Stomach (tissue), 9 donors: Measurements from ENCODE around the gene FANCC. TPM values are rescaled to one million over a fixed set of nuclear protein-coding genes. Genes with fewer than 3 reads are reported as not detected.

Experiments
- DNase-seq, 2 donors: peaks; one replicate each; pipeline versions ENCODE4 v3.0.0 to v3.0.0-alpha.2; 2013 to 2019
- H3K27ac ChIP-seq, 5 donors: fragments of 200-600 bp in 4 of 5; sonication (generic) in 4 of 5; one replicate each; pipeline ENCODE4 v1.5.1; 2013 to 2019; ENCODE audit warnings: mild to moderate bottlenecking in 1 of 5, moderate library complexity in 1 of 5
- H3K27me3 ChIP-seq, 3 donors: fragments of 200-600 bp; sonication (generic); one replicate each; pipeline ENCODE4 v1.5.1; 2017 to 2019; ENCODE audit warnings: mixed run types in 1 of 3
- H3K36me3 ChIP-seq, 4 donors: fragments of 200-600 bp; sonication (generic); 1 replicate in 3 of 4; 2 replicates in 1 of 4; pipeline ENCODE4 v1.5.1; 2016 to 2019
- H3K4me1 ChIP-seq, 4 donors: fragments of 200-600 bp; sonication (generic); one replicate each; pipeline ENCODE4 v1.5.1; 2016 to 2019
- H3K4me3 ChIP-seq, 4 donors: fragments of 200-600 bp; sonication (generic) in 3 of 4; one replicate each; pipeline ENCODE4 v1.5.1; 2016 to 2019; ENCODE audit warnings: mild to moderate bottlenecking in 1 of 4
- H3K9me3 ChIP-seq, 4 donors: fragments of 200-600 bp; sonication (generic); one replicate each; pipeline ENCODE4 v1.5.1; 2016 to 2019
- EP300 ChIP-seq: sonication (generic); formaldehyde crosslinking; IDR thresholded peaks from one replicate; pipeline ENCODE4 v1.6.1; 2017; ENCODE audit warnings: antibody characterized with exemption
- POLR2A ChIP-seq, 4 donors: fragments of 450-650 bp; IDR thresholded peaks; one replicate each; pipeline ENCODE4 v1.6.1; 2016; ENCODE audit warnings: antibody characterized with exemption in 4 of 4, control low read depth in 2 of 4, mild to moderate bottlenecking in 1 of 4, moderate library complexity in 1 of 4
- POLR2AphosphoS5 ChIP-seq, 3 donors: sonication (generic); formaldehyde crosslinking; IDR thresholded peaks; one replicate each; pipeline ENCODE4 v1.6.1; 2016; ENCODE audit warnings: antibody characterized with exemption in 3 of 3
- WGBS, 5 donors: extraction: QIAGEN DNeasy Blood & Tissue Kit in 3 of 5; methylation state at CpG; one replicate each; pipeline versions ENCODE4 v1.1.5 to v1.1.7; 2013 to 2018; 5-methylcytosine and 5-hydroxymethylcytosine counted together
- intact Hi-C: fragments of 100-400 bp; cut with DNase I; formaldehyde crosslinking; loops from one replicate; pipeline ENCODE4 v1.15.1; 2023; ENCODE audit warnings: low total_unique reads
- polyA plus RNA-seq, 3 donors: library from polyadenylated mRNA; stranded (reverse); fragments of 200-250 nt; gene quantifications; one replicate each; pipeline ENCODE4 v1.2.3, GENCODE V29; 2013
- total RNA-seq, 5 donors: library from RNA; depleted of rRNA; stranded (reverse); fragments of >200 nt; gene quantifications; one replicate each; pipeline versions ENCODE4 v1.1.0 to v1.2.3, GENCODE V29; 2014 to 2016
- TF ChIP-seq, protein P1 (sequence below), 7 experiments: fragments of 450-650 bp in 4 of 7; fragments of 200-600 bp in 3 of 7; sonication (generic) in 3 of 7; IDR thresholded peaks; one replicate each; pipeline ENCODE4 v1.5.1; 2016 to 2019; ENCODE audit warnings: antibody characterized with exemption in 7 of 7, control low read depth in 2 of 7, mild to moderate bottlenecking in 1 of 7
- donor health status: healthy with polysubstance abuse.
- donor health status: Bipolar disorder and iron deficiency.
- donor health status: healthy.

The FANCC gene
- total and polyA plus RNA-seq, 8 donors: 3.1 to 24.5 (median 7.1) TPM

DNA sequence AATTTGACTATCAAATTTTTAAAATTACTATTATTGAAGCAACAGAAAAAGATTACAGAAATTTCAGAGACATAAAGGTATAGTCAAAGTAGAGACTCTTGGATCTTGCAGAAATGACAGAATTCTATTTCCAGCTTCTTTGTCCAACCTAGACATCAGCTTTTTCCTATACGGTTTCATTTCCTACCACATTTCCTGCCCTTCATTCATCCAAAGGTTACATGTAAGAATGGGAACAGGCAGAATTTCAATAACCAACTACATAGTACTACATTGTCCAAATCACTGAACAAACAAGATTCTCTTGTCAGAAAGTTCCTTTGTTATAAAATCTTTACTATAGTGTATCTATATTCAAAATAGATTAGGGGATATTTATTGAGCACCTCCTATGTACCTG lies 124.9 kb downstream of the FANCC start:
- Histone ChIP-seq H3K4me1 (peaks cover 3 to 34% (median 24%) of the 10 kb centered on the region in 4 donors), H3K27me3 (no peaks in the 10 kb centered on the region), H3K4me3 (no peak overlapping the region), H3K9me3 (no peaks in the 10 kb centered on the region), H3K36me3 (no peaks in the 10 kb centered on the region), H3K27ac (no peak overlapping the region)
- 78 to 89% (median 80%) methylated on average over 1 of the region's 1 CpG for WGBS, 5 donors
- no peak for DNase-seq
- TF ChIP-seq POLR2A (IDR thresholded peaks at IDR 0.05) (no peak), POLR2AphosphoS5 (IDR thresholded peaks at IDR 0.05) (no peak), EP300 (no peak)
- TF ChIP-seq, protein P1, sequence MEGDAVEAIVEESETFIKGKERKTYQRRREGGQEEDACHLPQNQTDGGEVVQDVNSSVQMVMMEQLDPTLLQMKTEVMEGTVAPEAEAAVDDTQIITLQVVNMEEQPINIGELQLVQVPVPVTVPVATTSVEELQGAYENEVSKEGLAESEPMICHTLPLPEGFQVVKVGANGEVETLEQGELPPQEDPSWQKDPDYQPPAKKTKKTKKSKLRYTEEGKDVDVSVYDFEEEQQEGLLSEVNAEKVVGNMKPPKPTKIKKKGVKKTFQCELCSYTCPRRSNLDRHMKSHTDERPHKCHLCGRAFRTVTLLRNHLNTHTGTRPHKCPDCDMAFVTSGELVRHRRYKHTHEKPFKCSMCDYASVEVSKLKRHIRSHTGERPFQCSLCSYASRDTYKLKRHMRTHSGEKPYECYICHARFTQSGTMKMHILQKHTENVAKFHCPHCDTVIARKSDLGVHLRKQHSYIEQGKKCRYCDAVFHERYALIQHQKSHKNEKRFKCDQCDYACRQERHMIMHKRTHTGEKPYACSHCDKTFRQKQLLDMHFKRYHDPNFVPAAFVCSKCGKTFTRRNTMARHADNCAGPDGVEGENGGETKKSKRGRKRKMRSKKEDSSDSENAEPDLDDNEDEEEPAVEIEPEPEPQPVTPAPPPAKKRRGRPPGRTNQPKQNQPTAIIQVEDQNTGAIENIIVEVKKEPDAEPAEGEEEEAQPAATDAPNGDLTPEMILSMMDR (IDR thresholded peaks at IDR 0.05): no peak
- intact Hi-C loops: no loop called here

DNA sequence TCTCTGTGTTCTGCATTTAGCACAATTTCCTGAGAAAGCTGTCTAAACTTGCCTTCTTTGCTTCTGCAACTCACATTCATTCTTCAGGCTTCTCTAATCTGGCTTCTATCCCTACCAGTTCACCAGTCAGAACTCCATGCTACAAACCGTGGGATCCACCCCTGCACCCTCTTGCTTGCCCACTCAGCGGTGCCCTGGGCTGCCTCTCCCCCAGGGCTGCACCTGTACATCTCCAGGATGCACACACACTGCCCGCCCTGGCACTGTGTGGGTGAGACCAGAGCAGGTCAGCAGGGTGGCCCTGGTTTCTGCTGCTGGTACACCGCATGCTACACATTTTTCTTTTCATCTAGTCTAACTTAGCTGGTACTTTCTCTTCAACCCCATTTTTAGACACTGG lies 127.1 kb downstream of the FANCC start:
- Histone ChIP-seq H3K9me3 (no peaks in the 10 kb centered on the region), H3K36me3 (no peaks in the 10 kb centered on the region), H3K27ac (peak overlapping the region in 3 of 5 donors; percentile 46 to 74 (median 67)), H3K27me3 (no peaks in the 10 kb centered on the region), H3K4me3 (no peak overlapping the region), H3K4me1 (peaks cover 3 to 32% (median 20%) of the 10 kb centered on the region in 4 donors)
- TF ChIP-seq, protein P1 (IDR thresholded peaks at IDR 0.05): no peak
- TF ChIP-seq POLR2AphosphoS5 (IDR thresholded peaks at IDR 0.05) (no peak), POLR2A (IDR thresholded peaks at IDR 0.05) (no peak), EP300 (no peak)
- intact Hi-C loops: no loop called here
- no peak for DNase-seq
- WGBS, 5 donors: 82 to 93% (median 86%) methylated on average over 4 of the region's 4 CpGs

DNA sequence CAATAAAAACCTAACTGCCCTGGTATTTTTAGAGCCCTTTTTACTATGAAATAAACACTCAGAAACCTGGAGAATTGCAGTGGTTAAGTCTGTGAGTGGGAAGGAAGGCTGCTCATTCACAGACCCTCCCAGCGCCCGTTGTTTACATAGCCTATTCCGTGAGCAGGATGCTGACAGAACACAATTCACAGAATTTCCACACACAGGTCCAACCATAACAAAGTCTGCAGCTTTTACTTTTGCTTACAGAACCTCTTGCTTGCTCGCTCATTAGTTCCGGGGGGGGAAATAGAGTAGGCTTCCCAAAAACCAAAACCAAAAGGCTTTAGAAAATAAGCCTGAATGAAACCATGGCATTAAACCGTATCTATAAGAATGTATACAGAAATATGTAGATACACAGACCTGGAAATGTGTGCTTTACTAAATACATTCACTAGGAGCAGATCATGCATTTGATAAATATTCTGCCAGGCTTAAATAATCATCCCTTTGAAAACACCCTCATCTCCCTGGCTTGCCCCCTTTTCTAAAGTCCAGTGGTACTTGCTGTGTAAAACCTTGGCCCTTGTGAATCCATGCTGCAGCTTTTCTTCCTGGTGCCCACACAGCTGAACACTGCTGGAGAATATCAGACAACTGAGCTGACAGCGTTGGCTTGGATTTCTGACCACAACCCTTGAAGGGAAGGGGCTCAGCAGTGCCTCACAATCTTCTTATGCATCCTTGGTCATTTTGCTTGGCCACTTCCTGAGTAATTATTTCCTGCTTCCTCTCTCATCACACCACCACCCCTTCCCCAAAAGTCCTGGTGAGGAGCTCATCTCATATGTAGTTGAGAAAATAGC lies 128.0 kb downstream of the FANCC start:
- WGBS, 5 donors: 6 to 15% (median 6%) methylated on average over 7 of the region's 7 CpGs
- H3K4me1 ChIP-seq: peaks cover 3 to 32% (median 20%) of the 10 kb centered on the region in 4 donors
- peak overlapping the region; percentile 14 to 74 (median 52) for H3K27ac ChIP-seq
- H3K27me3 ChIP-seq: no peaks in the 10 kb centered on the region
- H3K9me3 ChIP-seq: no peaks in the 10 kb centered on the region
- TF ChIP-seq POLR2AphosphoS5 (IDR thresholded peaks at IDR 0.05): peak in 2 of 3 donors; percentile 6 to 62
- TF ChIP-seq, protein P1 (IDR thresholded peaks at IDR 0.05): no peak
- intact Hi-C loops: no loop called here
- no peaks in the 10 kb centered on the region for H3K36me3 ChIP-seq
- peak overlapping the region in 1 of 4 donors; percentile 10 for H3K4me3 ChIP-seq
- peak in 1 of 2 donors; percentile 86 for DNase-seq

DNA sequence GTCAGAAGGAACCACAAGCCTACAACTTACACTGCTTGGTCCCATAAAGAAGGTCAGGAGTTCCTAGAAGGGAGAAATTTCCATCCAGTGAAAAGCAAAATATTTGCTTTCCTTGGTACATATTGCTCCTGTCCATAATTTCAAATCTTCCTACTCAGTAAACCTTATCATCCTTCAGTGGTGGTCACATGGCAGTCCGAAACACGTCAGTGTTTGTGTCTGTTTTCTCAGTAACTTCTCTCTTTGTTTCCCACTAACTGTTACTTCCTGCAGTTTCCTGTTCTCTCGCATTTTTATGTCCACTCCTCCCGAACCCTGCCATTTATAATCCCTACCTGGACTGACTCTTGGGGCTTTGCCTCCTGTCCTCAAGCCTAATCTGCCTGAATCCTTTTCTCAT lies 129.1 kb downstream of the FANCC start:
- intact Hi-C loops: no loop called here
- peak overlapping the region in 4 of 5 donors; percentile 16 to 74 (median 56) for H3K27ac ChIP-seq
- peak in 1 of 2 donors; percentile 29 for DNase-seq
- TF ChIP-seq, protein P1 (IDR thresholded peaks at IDR 0.05): no peak
- TF ChIP-seq EP300 (no peak), POLR2AphosphoS5 (IDR thresholded peaks at IDR 0.05) (no peak), POLR2A (IDR thresholded peaks at IDR 0.05) (no peak)
- H3K36me3 ChIP-seq: no peaks in the 10 kb centered on the region
- H3K27me3 ChIP-seq: no peaks in the 10 kb centered on the region
- no peak overlapping the region for H3K4me3 ChIP-seq
- 33 to 50% (median 42%) methylated on average over 4 of the region's 4 CpGs for WGBS, 5 donors
- peaks cover 3 to 32% (median 20%) of the 10 kb centered on the region in 4 donors for H3K4me1 ChIP-seq
- no peaks in the 10 kb centered on the region for H3K9me3 ChIP-seq
